Left renal pelvis (tissue), 4 donors: ENCODE results near the gene LHPP. TPM values are rescaled to one million over a fixed set of nuclear protein-coding genes. Genes with fewer than 3 reads are reported as not detected.

Source experiments
- DNase-seq, 4 donors: peaks; one replicate each; pipeline ENCODE4 v3.0.0-alpha.2; 2013; ENCODE audit warnings: low read depth in 4 of 4, low spot score in 3 of 4
- polyA plus RNA-seq, 4 donors: library from polyadenylated mRNA; unstranded; fragments of 120-200 nt; gene quantifications; one replicate each; pipeline ENCODE4 v1.2.1, GENCODE V29; 2013; ENCODE audit not compliant: insufficient read length in 4 of 4

The LHPP gene
- polyA plus RNA-seq, 4 donors = 15.7 to 23.9 (median 16.6) TPM

GRCh38 chr10:124469956-124470484, 8.4 kb downstream of the LHPP start:
- DNase-seq = no peak

- no peak for DNase-seq
Observed at GRCh38 chr10:124470544-124471434, 9.2 kb downstream of the LHPP start.

GRCh38 chr10:124472071-124472470, 10.4 kb downstream of the LHPP start:
- DNase-seq = no peak

- no peak for DNase-seq
Observed at GRCh38 chr10:124473070-124473469, 11.4 kb downstream of the LHPP start.

GRCh38 chr10:124474514-124475070, 13.0 kb downstream of the LHPP start:
- no peak for DNase-seq

- no peak for DNase-seq
Observed at GRCh38 chr10:124476043-124476725, 14.6 kb downstream of the LHPP start.

- DNase-seq = no peak
Observed at GRCh38 chr10:124477614-124478363, 16.2 kb downstream of the LHPP start.

- no peak for DNase-seq
Observed at GRCh38 chr10:124478515-124478914, 16.9 kb downstream of the LHPP start.

- DNase-seq = no peak
Observed at GRCh38 chr10:124480860-124481259, 19.2 kb downstream of the LHPP start.

GRCh38 chr10:124481717-124482116, 20.1 kb downstream of the LHPP start:
- DNase-seq = no peak

GRCh38 chr10:124482236-124482800, 20.7 kb downstream of the LHPP start:
- DNase-seq = no peak

- DNase-seq = no peak
Observed at GRCh38 chr10:124482876-124483275, 21.3 kb downstream of the LHPP start.

GRCh38 chr10:124484031-124484430, 22.4 kb downstream of the LHPP start:
- no peak for DNase-seq

- DNase-seq = no peak
Observed at GRCh38 chr10:124484661-124485060, 23.0 kb downstream of the LHPP start.

GRCh38 chr10:124486635-124487034, 25.0 kb downstream of the LHPP start:
- DNase-seq = no peak

- no peak for DNase-seq
Observed at GRCh38 chr10:124491105-124491504, 29.5 kb downstream of the LHPP start.

GRCh38 chr10:124492266-124492665, 30.6 kb downstream of the LHPP start:
- no peak for DNase-seq

- no peak for DNase-seq
Observed at GRCh38 chr10:124493214-124493882, 31.7 kb downstream of the LHPP start.

- no peak for DNase-seq
Observed at GRCh38 chr10:124494046-124494807, 32.6 kb downstream of the LHPP start.
